ENCODE results near the gene CYLD.

The CYLD gene

GRCh38 chr16:50709980-50710379, 31.9 kb upstream of the CYLD start:
- H3K9me3 ChIP-seq (ENCODE audit: severe bottlenecking) = no peaks in the 10 kb centered on the region
- H3K4me3 ChIP-seq (ENCODE audit: severe bottlenecking) = no peak overlapping the region
- DNase-seq (ENCODE audit: low spot score) = no peak
- no peak for TF ChIP-seq CTCF (IDR thresholded peaks at IDR 0.05; ENCODE audit: poor library complexity, severe bottlenecking)
- ATAC-seq (ENCODE audit: low read depth) = no peak
- no peaks in the 10 kb centered on the region for H3K4me1 ChIP-seq (ENCODE audit: insufficient read depth, poor library complexity, severe bottlenecking)
- H3K36me3 ChIP-seq (ENCODE audit: low read depth) = no peaks in the 10 kb centered on the region
- no peak overlapping the region for H3K27ac ChIP-seq (ENCODE audit: poor library complexity, severe bottlenecking)
- no peaks in the 10 kb centered on the region for H3K27me3 ChIP-seq (ENCODE audit: insufficient read depth, poor library complexity, severe bottlenecking)

- TF ChIP-seq CTCF (IDR thresholded peaks at IDR 0.05; ENCODE audit: poor library complexity, severe bottlenecking) = no peak
- Histone ChIP-seq H3K27me3 (ENCODE audit: insufficient read depth, poor library complexity, severe bottlenecking) (no peaks in the 10 kb centered on the region), H3K9me3 (ENCODE audit: severe bottlenecking) (no peaks in the 10 kb centered on the region), H3K27ac (ENCODE audit: poor library complexity, severe bottlenecking) (no peak overlapping the region), H3K4me1 (ENCODE audit: insufficient read depth, poor library complexity, severe bottlenecking) (no peaks in the 10 kb centered on the region), H3K4me3 (ENCODE audit: severe bottlenecking) (no peak overlapping the region), H3K36me3 (ENCODE audit: low read depth) (no peaks in the 10 kb centered on the region)
- DNase-seq (ENCODE audit: low spot score) = no peak
- ATAC-seq (ENCODE audit: low read depth) = no peak
These were observed 30.8 kb upstream of the CYLD start for GRCh38 chr16:50711040-50711439.

- no peak overlapping the region for H3K4me3 ChIP-seq (ENCODE audit: severe bottlenecking)
- ATAC-seq (ENCODE audit: low read depth) (no peak), DNase-seq (ENCODE audit: low spot score) (no peak)
- no peaks in the 10 kb centered on the region for H3K9me3 ChIP-seq (ENCODE audit: severe bottlenecking)
- no peak for TF ChIP-seq CTCF (IDR thresholded peaks at IDR 0.05; ENCODE audit: poor library complexity, severe bottlenecking)
- H3K27me3 ChIP-seq (ENCODE audit: insufficient read depth, poor library complexity, severe bottlenecking) = no peaks in the 10 kb centered on the region
- H3K36me3 ChIP-seq (ENCODE audit: low read depth) = no peaks in the 10 kb centered on the region
- no peaks in the 10 kb centered on the region for H3K4me1 ChIP-seq (ENCODE audit: insufficient read depth, poor library complexity, severe bottlenecking)
- H3K27ac ChIP-seq (ENCODE audit: poor library complexity, severe bottlenecking) = no peak overlapping the region
These were observed 29.9 kb upstream of the CYLD start for GRCh38 chr16:50711862-50712559.

GRCh38 chr16:50712560-50712898, 29.4 kb upstream of the CYLD start:
- TF ChIP-seq CTCF (IDR thresholded peaks at IDR 0.05; ENCODE audit: poor library complexity, severe bottlenecking) = no peak
- H3K27me3 ChIP-seq (ENCODE audit: insufficient read depth, poor library complexity, severe bottlenecking) = no peaks in the 10 kb centered on the region
- no peaks in the 10 kb centered on the region for H3K4me1 ChIP-seq (ENCODE audit: insufficient read depth, poor library complexity, severe bottlenecking)
- DNase-seq (ENCODE audit: low spot score) (no peak), ATAC-seq (ENCODE audit: low read depth) (no peak)
- no peaks in the 10 kb centered on the region for H3K36me3 ChIP-seq (ENCODE audit: low read depth)
- H3K9me3 ChIP-seq (ENCODE audit: severe bottlenecking) = no peaks in the 10 kb centered on the region
- no peak overlapping the region for H3K27ac ChIP-seq (ENCODE audit: poor library complexity, severe bottlenecking)
- no peak overlapping the region for H3K4me3 ChIP-seq (ENCODE audit: severe bottlenecking)

GRCh38 chr16:50712956-50713355, 28.9 kb upstream of the CYLD start:
- no peak overlapping the region for H3K27ac ChIP-seq (ENCODE audit: poor library complexity, severe bottlenecking)
- DNase-seq (ENCODE audit: low spot score) = no peak
- no peaks in the 10 kb centered on the region for H3K4me1 ChIP-seq (ENCODE audit: insufficient read depth, poor library complexity, severe bottlenecking)
- H3K4me3 ChIP-seq (ENCODE audit: severe bottlenecking) = no peak overlapping the region
- no peaks in the 10 kb centered on the region for H3K36me3 ChIP-seq (ENCODE audit: low read depth)
- ATAC-seq (ENCODE audit: low read depth) = no peak
- H3K27me3 ChIP-seq (ENCODE audit: insufficient read depth, poor library complexity, severe bottlenecking) = no peaks in the 10 kb centered on the region
- H3K9me3 ChIP-seq (ENCODE audit: severe bottlenecking) = no peaks in the 10 kb centered on the region
- TF ChIP-seq CTCF (IDR thresholded peaks at IDR 0.05; ENCODE audit: poor library complexity, severe bottlenecking) = no peak

Measured in RWPE2 (cell line).